HG02798 (cell line): Measurements from ENCODE around the gene PRKAR1B.
A peak's percentile ranks its signal among the peaks of the same experiment; 100 is the strongest.

Experiments used
- ATAC-seq: cut with Tn5 transposase; IDR thresholded peaks from one replicate; pipeline ENCODE4 v1.9.1; 2021; ENCODE audit warnings: mild to moderate bottlenecking; ENCODE audit not compliant: unreplicated experiment, poor library complexity

The PRKAR1B gene

DNA sequence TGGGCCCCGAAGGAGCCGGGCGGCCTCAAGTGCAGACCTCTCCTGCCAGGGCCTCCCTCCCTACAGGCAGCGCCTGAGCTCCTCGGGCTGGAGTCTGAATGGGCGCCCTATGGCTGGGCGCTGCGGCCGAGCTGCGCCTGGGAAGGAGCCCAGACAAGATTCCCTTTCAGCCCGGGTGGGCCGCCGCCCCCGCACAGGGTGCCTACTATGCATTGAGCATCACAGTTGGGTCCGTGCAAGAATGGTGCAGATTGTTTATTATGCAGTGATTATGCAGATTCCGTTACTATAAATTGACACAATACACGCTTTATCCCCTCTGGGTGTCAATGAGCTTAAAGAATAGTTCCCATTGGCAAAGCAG, 130.3 kb downstream of the PRKAR1B start:
- ATAC-seq = no peak

DNA sequence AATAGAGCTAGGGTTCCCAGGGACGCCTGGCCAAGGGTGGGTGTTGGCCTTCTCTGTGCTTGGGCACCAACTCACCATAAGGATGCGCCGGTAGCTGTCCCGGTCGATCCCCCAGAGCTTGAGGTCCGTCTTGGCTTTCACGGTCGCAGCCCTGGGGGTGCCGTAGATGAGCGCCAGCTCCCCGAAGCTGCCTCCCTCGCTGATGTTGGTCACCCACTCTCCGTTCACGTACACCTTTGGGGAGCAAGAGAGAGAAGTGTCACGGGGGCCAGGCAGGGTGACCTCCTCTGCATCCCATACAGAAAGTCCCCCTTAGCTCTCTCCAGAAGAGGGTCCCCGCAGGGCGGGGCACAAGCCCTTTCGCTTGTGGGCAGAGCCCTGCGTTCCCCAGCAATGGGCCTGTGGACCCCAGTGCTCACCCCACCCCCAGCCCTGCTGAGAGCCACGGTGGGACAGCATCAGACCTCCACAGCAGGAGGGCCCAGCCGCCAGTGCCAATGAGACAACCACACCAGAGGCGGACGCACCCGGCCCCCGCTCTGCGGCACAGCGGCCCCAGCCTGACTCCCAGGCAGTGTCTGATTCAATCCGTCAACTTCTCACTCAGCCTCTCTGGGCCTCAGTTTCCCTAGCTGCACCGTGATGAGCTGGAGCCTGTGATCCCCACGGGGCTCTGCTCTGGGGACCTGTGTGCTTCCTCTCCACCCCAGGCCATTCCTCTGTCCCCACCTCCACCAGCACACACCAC, 130.8 kb downstream of the PRKAR1B start:
- ATAC-seq = no peak

DNA sequence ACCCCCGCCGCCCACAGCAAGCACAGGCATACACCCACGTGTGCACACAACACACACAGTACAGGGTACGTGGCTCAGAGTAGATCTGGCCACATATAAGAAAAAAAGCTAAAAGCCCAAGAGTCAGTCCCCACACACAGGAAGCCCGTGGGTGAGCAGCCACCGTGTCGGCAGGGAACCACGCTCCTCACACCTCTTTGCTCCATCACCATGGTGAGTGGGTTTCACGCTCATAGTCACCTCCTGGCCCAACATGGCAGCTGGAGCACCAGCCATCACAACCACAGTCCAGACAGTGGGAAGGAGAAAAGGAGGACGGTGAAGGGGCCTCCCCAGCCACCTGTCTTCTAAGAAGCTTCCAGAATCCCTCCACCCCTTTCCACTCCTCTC, 131.5 kb downstream of the PRKAR1B start:
- ATAC-seq = no peak

DNA sequence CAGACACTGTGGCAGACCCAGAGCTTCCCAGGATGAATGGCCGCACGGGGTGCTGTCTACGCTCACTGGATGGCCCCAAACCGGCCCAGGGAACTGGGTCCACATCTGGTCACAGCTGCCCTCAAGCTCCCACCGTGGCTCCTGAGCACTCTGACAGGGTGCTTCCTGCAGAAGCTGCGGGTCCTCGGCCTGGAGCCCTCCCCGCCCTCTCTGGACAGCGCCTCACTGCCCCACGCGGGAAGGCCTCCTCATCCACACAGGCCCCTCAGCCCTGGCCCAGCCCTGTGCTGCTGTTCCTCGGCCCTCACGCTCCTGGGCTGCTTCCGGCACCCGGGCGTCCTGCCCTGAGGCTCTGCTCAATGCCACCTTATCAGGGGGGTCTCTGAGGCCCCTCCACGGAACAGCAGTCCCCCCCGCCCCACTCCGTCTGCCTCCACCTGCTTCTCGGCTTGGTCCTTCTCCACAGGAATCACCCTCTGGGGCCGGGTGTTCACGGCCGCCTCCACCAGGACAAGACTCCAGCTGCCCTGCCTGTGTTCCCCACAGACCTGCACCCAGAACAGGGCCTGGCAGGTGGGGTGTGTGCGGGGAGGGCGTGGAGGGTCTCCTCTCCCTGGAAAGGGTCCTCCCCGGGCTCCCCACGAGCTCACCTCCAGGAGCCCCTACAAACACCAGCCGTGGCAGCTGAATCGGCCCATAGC, 132.0 kb downstream of the PRKAR1B start:
- no peak for ATAC-seq

DNA sequence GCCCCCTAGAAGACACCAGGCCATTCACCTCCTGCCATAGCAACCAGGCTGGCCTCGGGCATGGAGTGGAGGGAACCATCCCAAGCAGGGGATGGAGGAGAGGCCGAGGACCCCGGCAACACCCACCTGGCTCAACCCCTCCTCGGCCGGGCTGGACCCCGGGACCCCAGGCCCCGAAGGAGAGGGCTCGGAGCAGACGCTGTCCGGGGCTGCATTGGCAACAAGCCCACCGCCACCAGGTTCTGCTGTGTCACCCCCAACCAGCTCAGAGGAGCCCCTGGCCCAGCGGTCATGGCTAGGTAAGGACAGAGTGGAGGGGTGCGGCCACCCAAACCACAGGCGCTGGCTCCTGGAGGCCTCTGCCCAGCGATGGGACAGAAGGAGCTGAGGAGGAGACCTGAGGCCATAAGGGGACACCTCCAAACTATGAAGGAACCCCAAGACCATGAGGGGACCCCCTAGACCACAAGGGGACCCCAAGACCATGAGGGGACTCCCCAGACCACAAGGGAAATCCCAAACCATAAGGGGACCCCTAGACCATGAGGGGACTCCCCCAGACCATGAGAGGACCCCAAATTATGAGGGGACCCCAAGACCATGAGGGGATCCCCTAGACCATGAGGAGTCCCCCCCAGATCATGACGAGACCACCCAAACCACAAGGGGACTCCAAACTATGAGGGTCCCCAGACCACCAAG, 132.7 kb downstream of the PRKAR1B start:
- ATAC-seq = no peak

DNA sequence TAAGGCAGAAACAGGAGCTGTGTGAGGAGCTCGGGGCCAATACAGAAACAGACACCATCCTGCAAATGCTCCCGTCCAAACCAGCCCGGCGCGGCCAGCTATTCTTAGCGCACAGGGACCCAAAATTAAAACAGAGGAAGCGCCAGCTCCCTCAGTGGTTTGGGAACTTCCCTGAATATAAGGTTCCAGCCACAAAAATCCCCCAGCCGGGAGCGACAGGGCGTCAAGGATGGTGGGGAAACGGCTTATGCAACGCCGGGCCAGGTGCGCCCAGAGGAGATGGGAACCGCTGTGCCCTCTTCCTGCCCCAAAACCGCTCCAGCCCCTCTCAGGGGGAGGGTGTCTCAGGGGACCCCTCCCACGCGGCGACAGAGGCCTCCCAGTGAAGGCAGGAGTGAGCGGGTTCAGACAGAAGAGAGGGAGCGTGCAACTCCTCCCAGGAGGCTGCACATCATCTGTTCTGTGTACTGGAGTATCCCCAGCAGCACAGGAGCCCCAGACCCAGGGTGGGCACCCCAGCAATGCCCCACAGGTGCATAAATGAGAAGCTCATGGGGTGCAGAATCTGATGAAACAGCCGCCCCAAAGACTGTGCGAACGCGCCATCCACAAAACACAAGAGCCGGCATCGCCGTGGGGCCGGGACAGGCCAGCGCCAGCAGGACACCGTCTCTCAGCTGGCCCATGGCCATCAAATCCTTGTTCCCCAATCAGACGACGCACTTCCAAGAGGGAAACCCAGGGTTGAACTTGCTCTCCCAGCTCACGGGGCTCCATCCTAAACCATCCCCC, 133.6 kb downstream of the PRKAR1B start:
- no peak for ATAC-seq

DNA sequence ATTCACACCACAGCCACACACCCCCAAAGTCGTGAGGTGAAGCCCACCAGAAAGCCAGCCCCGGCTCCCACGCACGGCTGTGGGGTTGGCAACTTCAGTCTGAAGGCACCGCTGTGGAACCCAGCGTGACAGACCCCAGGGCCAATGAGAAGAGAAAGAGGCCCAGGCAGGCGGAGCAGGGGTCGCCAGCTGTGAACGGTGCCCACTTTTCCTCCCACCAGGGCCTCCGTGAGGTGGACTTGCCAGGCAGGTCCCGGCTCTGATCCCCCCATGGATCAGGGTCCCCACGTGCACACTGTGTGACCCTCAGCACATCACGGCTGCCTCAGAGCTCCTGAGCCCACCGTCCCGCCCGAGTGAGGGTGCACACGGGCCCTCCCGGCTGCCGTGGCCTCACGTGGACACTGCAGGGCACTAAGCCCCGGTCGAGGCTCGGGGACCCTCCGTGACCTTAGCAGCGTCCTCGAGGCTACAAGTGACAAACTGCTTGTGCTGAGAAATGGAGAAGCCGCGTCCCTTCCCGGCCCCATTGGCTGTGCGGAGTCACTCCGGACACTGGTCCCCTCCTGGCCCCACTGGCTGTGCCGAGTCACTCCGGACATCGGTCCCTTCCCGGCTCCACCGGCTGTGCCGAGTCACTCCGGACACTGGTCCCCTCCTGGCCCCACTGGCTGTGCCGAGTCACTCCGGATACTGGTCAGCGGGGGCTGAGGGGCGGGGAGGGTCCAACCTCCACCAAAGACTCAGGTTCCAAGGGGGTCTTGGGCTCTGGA, 135.0 kb downstream of the PRKAR1B start:
- ATAC-seq = no peak

DNA sequence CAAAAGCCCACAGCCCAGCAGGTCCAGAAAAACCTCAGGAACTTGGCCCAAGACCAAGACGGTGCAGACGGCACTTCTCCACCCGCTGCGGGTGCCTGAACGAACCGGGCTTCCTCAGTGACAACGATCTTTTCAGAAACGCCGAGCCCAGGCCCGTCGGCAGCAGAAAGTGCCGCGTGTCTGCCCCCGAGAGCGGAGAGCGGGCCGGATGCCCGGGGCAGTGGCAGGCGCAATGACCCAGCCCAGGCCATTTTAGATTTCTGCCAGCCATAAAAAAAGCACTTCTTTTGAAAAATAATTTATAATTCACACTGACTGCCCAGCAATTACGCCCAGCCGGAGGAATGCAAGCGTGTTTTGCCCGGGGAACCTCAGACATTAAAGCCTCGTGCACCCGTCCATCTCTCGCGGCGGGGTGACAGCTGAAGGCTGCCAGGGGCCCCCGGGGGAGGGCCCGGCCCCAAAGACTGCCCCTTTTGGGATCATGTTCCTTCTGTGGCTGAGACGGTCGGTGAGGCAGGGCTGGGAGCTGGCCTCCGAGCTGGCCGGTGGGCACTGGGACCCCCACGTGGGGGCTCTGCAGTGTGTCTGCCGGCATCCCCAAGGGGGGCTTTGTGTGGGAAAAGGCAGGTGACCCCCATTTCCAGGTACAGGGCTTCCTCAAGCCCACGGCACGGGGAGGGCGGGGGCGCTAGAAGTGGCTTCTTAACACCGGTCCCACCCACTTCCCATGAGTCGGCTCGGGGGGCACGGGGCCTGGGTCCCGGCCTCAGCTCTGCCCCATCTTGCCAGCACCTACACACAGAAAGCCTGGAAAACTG, 136.1 kb downstream of the PRKAR1B start:
- no peak for ATAC-seq

DNA sequence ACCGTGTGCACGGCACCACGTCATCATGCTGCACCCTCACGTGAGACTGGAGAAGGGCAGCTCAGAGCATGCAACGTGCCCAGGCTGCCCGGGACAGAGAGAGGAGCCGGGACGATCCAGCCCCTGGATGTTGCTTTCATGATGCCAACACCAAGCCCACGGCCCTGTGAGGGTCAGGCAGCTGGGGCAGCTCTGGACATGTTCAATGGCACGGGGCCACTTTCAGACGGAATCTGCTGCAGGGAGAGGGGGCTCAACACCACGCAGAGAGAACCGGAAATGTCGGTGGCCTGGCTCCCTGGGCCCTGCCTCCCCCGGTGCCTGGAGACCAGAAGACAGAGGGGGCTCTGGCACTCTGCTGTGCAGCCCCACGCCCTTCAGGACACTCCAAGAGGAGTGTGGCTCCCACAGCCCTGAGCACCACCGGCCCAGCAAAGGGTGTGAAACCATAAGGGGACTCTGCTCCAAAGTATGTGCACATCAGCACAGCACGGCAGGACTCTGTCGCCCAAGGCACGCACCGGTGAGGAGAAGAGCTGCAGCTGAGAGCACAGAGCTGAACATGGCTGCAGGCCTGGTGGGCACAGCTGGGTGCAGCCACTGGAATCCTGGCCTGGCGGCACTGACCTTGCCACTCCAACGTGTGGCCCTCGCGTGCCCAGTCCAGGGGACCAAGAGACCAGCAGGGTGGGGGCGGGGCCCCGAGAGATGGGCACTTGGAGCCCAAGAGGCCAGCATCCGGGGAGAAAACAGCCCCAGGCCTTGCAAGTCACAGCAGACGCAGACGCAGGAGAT, 137.1 kb downstream of the PRKAR1B start:
- ATAC-seq = no peak

DNA sequence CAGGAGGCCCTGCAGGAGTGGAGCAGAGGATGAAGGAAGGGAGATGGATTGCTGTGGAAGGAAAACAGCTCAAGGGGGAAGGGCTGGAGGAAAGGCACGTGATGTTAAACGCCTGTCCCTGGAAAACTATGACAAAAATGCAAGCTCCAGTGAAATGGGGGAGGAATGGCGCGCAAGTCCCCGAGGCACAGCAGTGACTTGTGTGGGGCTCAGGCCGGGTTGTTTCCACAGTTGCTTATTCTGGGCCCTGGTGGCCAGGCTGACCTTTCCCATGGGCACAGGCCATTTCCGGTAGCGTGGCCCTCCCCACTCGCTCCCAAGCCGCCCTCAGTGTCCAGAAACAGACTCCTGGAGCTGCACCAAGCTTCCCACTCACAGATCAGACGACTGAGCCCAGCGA, 139.3 kb downstream of the PRKAR1B start:
- no peak for ATAC-seq

DNA sequence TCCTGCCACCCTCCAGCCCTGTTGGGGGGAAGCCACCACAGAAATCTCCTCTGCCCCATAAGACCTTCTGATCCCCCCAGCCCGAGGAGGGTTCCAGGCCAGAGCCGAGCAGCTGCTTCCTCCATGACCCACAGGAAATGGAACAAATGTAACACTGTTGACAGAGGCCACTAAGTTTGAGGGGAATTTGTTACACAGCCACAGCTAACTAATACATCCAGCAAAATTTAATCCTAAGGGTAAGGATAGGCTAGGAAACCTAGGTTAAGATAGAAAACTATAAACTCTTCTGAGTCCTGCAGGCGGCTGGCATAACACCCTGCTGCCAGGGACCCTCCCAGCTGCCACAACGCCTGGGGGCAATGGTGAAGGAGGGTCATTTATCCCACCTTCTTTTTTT, 140.6 kb downstream of the PRKAR1B start:
- no peak for ATAC-seq

DNA sequence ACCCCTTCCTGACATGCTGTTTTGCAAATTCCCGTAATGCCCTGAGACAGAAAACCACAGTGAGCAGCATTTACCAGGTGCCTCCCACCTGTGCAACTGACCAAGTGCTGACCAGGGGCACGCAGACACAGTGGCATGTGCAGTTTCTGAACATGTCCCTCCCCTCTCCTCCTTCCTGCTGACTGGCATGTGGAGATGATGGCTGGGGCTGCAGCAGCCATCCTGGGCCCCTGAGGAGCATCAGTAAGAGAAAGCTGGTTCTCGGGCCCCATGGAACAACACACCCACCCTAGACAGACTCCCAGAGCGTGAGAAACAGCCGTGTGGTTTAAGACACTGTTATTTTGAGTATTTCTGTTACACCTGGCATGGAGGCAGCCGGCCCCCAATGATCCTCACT, 141.2 kb downstream of the PRKAR1B start:
- ATAC-seq = peak; percentile 31

DNA sequence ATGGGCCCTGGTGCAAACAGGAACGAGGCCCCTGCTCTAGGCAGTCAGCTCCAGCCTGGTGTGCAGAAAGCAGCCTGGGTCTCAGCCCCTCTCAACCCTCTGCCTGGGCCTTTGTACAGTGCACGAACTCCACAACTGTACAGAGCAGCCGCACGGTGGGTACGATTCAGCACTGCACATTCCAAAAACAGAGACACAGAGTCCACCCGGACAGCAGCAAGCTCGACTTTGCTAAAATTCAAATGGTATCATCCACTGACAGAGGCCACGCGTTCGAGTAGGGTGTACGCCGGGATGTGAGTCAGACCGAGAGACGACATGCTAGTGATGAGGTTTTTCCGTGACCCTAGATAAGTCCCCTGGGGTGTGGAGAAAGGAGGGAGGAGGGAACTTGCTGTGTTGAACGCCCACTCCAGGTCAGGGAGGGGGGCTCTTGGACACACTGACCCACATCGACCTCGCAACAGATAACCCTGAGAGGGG, 141.8 kb downstream of the PRKAR1B start:
- ATAC-seq = peak; percentile 74

DNA sequence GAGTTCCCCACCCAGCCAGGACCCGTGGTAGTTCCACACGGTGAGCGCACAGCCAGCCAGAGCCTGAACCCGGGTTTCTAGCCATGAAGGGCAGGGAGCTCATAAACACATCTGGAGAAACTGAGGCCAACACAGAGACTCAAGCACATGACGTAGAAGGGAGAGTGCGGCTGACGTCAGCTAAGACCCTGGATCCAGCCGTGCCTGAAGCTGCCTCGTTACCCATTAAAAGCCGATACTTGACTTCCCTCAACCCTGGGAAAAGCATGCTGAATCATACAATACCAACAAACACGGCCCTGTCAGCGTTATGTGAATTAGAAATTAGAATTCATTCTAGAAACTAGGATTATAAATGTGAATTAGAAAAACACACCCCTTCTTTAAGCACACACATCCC, 142.3 kb downstream of the PRKAR1B start:
- ATAC-seq = no peak

DNA sequence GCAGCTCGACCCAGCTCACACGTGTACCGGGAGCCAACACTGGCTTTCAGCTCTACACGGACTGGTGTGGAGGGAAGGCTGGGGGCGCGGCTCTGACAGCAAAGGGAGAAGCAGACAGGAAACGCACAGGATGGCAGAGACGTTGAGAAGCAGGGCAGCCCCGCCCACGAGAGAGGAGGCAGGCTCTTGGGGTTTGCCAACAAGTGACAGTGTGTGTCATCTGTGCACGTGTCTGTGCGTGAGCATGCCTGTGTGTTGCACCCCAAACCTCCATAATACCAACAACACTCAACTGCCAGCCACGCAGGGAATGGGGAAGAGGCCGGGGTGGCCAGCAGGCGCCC, 143.0 kb downstream of the PRKAR1B start:
- no peak for ATAC-seq

DNA sequence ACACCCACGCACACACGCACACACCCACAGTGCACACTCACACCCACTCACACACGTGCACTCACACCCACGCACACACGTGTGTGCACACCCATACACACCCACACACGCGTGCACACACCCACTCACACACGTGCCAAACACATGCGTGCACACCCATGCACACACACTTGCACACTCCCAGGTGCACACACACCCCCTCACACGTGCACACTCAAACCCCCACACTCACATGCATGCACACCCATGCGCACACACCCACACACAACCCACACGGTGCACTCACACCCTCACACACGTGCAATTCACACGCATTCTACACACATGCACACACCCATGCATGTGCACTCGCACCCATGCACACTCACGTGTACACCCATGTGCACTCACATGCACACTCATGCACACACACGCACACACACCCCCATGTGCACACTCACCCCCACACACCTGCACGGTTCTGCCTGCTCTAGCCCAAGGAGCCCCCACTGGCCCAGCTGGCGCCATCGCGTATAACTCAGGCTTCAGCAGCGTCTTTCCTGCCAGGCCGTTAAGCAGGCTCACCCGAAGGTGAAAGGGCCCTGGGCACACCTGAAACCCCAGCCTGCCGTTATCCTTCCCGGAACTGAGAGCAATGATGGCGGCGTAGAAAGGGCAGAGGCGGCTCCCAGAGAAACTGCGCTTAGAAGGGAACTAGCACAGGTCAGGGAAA, 143.5 kb downstream of the PRKAR1B start:
- ATAC-seq = no peak

DNA sequence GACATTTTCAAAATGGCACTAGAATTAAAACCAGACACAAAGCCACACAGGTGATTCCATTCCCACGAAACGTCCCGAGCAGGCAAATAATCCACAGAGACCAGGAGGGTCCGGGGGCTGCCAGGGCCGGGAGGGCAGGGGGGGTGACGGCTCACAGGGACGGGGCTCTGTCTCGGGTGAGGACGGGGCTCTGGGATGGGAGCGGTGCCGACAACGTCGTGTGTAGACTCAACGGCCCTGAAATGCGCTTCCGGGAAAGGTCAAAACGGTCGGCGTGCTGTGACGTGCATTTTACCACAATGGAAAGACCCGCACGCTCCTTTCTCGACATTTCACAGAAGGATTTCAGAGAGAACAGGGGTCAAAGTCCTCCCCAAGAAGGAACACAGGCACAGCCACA, 144.2 kb downstream of the PRKAR1B start:
- ATAC-seq = no peak
